GM20000 (cell line): Measurements from ENCODE around the gene DENND5B.
"Not testable (repeated sequence)": the region's sequence is repeated elsewhere in the genome, so short reads cannot be mapped to it uniquely, and the experiment has no call there.

Source experiments
- DNase-seq: peaks from one replicate; pipeline ENCODE4 v3.0.0; 2012; ENCODE audit warnings: low spot score
- TF ChIP-seq, protein P1 (sequence below): IDR thresholded peaks from 2 replicates; pipeline ENCODE4 v1.5.1; 2012; ENCODE audit warnings: mild to moderate bottlenecking, control low read depth; ENCODE audit errors: extremely low read depth, missing control alignments

Gene DENND5B

DNA sequence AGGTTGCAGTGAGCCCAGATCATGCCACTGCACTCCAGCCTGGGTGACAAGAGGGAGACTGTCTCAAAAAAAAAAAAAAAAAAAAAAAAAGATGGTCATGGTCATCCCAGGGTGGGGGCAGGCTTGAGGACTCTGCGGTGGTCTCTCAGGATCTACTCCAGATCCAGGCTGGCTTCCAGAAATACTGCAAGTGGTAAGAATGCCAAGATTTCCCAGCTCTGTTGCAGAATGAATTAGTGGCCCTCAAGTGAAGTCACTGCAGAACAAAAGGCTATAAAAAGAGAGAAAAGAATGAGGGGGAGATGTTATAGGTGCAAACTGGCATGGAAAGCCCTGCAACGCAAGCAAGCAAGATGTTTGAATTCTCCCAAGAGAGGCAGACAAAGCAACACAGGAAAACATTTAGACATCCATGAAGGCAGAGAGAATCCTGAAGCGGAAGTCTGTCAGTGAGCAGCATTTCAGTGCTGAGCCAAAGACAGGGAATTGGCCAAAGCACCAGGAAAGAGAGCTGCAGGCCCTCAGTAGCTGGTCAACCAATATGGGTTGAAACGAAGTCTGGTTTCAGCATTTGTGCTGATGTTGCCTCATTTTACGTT is 36.6 kb upstream of the DENND5B start:
- no peak for DNase-seq
- TF ChIP-seq, protein P1, sequence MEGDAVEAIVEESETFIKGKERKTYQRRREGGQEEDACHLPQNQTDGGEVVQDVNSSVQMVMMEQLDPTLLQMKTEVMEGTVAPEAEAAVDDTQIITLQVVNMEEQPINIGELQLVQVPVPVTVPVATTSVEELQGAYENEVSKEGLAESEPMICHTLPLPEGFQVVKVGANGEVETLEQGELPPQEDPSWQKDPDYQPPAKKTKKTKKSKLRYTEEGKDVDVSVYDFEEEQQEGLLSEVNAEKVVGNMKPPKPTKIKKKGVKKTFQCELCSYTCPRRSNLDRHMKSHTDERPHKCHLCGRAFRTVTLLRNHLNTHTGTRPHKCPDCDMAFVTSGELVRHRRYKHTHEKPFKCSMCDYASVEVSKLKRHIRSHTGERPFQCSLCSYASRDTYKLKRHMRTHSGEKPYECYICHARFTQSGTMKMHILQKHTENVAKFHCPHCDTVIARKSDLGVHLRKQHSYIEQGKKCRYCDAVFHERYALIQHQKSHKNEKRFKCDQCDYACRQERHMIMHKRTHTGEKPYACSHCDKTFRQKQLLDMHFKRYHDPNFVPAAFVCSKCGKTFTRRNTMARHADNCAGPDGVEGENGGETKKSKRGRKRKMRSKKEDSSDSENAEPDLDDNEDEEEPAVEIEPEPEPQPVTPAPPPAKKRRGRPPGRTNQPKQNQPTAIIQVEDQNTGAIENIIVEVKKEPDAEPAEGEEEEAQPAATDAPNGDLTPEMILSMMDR: no peak

DNA sequence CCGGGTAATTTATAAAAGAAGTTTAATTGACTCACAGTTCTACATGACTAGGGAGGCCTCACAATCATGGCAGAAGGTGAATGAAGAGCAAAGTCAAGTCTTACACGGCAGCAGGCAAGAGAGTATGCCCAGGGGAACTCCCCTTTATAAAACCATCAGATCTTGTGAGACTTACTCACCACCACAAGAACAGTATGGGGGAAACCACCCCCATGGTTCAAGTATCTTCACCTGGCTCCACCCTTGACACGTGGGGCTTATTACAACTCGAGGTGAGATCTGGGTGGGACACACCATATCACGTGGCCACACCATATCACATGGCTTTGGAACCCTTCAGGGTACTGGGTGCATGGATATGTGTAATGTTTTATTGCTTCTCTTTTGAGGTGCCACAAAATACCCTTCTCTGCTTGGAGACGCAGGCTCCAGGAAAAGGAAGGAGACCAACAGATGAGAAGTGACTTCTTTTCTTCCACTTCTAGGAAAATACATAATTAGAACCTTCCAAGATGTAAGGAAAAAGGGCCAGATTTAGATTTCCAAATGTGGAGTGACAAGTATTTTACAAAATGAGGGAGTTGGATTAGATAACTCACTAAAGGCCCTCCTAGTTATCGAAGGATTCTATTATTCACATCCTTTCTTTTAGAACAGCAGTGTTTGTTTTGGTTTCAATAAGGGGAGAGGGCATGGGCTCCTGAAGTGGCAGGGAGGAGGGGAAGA is 35.5 kb upstream of the DENND5B start:
- TF ChIP-seq, protein P1: no peak
- DNase-seq: no peak

DNA sequence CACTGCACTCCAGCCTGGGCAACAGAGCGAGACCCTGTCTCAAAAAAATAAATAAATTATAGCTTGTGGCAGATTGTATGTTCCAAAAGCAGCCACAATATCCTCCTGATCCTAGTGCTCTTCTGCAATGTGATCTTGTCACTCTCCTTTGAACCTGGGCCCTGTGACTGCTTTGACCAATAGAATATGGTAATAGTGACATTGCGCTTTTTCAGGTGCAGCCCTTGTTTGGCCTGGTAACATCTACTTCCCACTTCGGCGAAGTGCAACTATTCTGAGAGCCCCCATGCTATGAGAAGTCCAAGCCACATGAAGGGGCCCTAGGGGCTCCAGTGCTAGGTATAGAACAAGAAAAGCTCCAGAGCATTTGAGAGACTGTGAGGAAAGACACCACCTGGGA is 31.1 kb upstream of the DENND5B start:
- no peak for DNase-seq
- TF ChIP-seq, protein P1: no peak

DNA sequence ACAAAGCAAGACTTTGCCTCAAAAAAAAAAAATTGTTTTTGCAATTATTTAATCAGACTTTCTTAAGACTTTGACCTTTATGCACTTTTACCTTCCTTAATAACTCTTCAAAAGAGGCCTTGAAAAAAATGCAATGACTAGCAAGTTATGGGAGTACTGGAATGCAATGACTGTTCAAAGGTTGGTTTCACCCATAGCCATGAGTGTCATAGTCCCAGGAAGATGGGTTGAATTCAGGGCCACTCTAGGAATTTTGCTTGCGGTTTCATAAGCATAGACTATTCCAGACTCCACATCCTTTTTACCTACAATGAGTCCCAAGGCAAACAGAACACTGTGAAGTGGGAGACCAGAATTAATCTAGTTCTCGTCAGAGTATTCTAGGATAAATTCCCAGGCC is 29.4 kb upstream of the DENND5B start:
- TF ChIP-seq, protein P1: no peak
- DNase-seq: no peak

DNA sequence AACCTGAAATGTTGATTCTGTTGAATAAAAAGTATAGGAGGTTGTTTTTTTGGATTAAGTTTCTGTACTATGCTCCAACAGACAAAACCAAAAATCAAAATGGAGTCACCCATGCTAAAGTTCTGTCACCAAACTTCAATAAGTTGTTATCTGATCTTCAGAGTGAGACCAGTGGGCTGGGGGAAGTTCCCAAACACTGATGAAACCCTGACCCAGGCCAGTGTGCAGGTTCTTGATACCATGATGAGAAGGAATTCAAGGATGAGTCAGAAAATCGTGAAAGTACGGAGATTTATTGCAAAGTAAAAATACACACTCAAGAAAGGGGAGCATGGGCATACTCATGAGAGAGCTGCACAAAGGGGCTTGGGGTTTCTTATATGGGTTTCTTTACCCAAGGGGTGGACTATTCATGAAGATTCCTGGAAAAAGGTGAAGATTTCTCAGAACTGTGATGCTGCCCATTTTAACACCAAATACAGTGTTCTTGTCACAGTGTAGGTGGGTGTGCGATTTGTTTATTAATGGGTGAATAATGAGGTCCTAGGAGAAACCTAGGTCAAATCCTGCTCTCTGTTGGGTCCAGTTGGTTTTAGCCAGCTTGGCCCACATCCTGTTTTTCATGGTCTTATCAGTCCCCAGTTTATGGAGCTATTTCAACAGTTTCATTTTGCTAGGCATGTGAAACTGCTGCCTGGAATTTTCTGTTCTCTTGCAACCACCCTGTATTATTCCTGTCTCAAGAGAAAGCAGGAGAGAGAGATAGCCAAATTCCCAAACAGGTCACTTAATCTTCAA is 27.5 kb upstream of the DENND5B start:
- no peak for DNase-seq
- TF ChIP-seq, protein P1: no peak

DNA sequence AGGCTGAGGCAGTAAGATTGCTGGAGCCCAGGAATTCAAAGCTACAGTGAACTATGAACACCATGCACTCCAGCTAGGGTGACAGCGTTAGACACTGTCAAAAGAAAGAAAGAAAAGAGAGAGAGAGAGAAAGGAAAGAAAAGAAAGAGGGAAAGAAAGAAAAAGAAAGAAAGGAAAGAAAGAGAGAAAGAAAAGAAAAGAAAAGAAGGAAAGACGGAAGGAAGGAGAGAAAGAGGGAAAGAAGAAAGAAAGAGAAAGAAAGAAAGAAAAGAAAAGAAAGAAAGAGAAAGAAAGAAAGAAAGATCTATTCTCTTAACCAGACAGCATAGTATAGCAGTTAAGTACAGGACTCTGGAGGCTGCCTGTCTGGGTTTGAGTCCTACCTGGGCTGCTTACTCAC is 21.9 kb upstream of the DENND5B start:
- TF ChIP-seq, protein P1: no peak
- no peak for DNase-seq

DNA sequence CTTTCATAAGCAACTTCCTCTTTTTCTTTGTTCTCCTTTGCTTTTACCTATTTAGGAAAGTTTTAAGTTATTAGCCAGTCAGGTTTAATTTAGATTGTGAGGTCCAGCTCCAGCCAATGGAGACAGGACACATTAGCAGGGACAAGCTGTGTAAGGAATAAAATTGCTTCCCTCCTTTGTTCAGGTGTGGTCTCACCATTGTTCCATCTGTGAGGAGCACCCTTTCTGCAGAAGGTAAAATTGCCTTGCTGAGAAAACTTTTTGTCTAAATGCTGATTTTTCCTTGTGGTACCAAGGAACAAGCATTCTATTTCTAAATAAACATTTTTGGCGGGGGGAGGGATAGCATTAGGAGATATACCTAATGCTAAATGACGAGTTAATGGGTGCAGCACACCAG is 17.4 kb upstream of the DENND5B start:
- not testable (repeated sequence) for DNase-seq
